Stimulated activated CD4-positive, alpha-beta T cell treated with anti-CD3 and anti-CD28 coated beads, Interleukin-15, amount 100 ng/mL, for 24 hours (primary cell): ENCODE data around the gene SYCP2.

Experiments
- DNase-seq: peaks from one replicate; pipeline ENCODE4 v3.0.0-alpha.2; 2020

Gene SYCP2

GRCh38 chr20:59820204-59821041 lies 113.0 kb downstream of the SYCP2 start:
- no peak for DNase-seq

GRCh38 chr20:59819496-59820203 lies 113.8 kb downstream of the SYCP2 start:
- DNase-seq = no peak

- DNase-seq = no peak
Observed at GRCh38 chr20:59818911-59819310, 114.5 kb downstream of the SYCP2 start.

GRCh38 chr20:59817846-59818615 lies 115.4 kb downstream of the SYCP2 start:
- no peak for DNase-seq

- DNase-seq = no peak
Observed at GRCh38 chr20:59817406-59817805, 116.0 kb downstream of the SYCP2 start.

- no peak for DNase-seq
Observed at GRCh38 chr20:59816146-59816738, 117.2 kb downstream of the SYCP2 start.

GRCh38 chr20:59814840-59815340 lies 118.5 kb downstream of the SYCP2 start:
- no peak for DNase-seq

- DNase-seq = no peak
Observed at GRCh38 chr20:59813948-59814839, 119.2 kb downstream of the SYCP2 start.
